Retinal pigment epithelial cell (primary cell): ENCODE data around the gene NEK5.
"Not testable (repeated sequence)": the region's sequence is repeated elsewhere in the genome, so short reads cannot be mapped to it uniquely, and the experiment has no call there.

Experiments used
- DNase-seq: peaks from one replicate; pipeline ENCODE4 v3.0.0-alpha.2; 2010; ENCODE audit warnings: low read depth
- H3K4me3 ChIP-seq: 2 replicates; pipeline ENCODE4 v1.5.1; 2011; ENCODE audit warnings: mild to moderate bottlenecking, low read length, control low read depth, moderate library complexity
- CTCF ChIP-seq: conservative IDR thresholded peaks from 2 replicates; pipeline ENCODE4 v1.5.1; 2011; ENCODE audit warnings: low read depth, low read length, control low read depth, inconsistent platforms

The NEK5 gene

GRCh38 chr13:52034616-52035226, 94.2 kb downstream of the NEK5 start:
- no peak for TF ChIP-seq CTCF
- H3K4me3 ChIP-seq, result no peak overlapping the region
- DNase-seq, result no peak

- DNase-seq, result no peak
- H3K4me3 ChIP-seq, result no peak overlapping the region
- no peak for TF ChIP-seq CTCF
Observed at GRCh38 chr13:52033039-52033438, 95.8 kb downstream of the NEK5 start.

- not testable (repeated sequence) for DNase-seq, H3K4me3 ChIP-seq
Observed at GRCh38 chr13:52030401-52030800, 98.5 kb downstream of the NEK5 start.

- DNase-seq, result no peak
- TF ChIP-seq CTCF, result no peak
- H3K4me3 ChIP-seq, result no peak overlapping the region
Observed at GRCh38 chr13:52029569-52029968, 99.3 kb downstream of the NEK5 start.

- H3K4me3 ChIP-seq, result no peak overlapping the region
- DNase-seq, result no peak
- TF ChIP-seq CTCF, result no peak
Observed at GRCh38 chr13:52027832-52028231, 101.0 kb downstream of the NEK5 start.

- no peak for TF ChIP-seq CTCF
- no peak overlapping the region for H3K4me3 ChIP-seq
- DNase-seq, result no peak
Observed at GRCh38 chr13:52026246-52026626, 102.6 kb downstream of the NEK5 start.

GRCh38 chr13:52025475-52026245, 103.2 kb downstream of the NEK5 start:
- TF ChIP-seq CTCF, result no peak
- H3K4me3 ChIP-seq, result no peak overlapping the region
- no peak for DNase-seq
